Epithelial cell of prostate (primary cell): Measurements from ENCODE around the gene A2ML1.
A peak's percentile ranks its signal among the peaks of the same experiment; 100 is the strongest.
"Not testable (repeated sequence)": the region's sequence is repeated elsewhere in the genome, so short reads cannot be mapped to it uniquely, and the experiment has no call there.

ENCODE experiments used
- DNase-seq: peaks from one replicate; pipeline ENCODE4 v3.0.0-alpha.2; 2011; ENCODE audit warnings: low read depth, low spot score
- H3K27ac ChIP-seq: fragments of 450-650 bp; 2 replicates; pipeline ENCODE4 v1.5.1; 2017; ENCODE audit warnings: mild to moderate bottlenecking

The A2ML1 gene

DNA sequence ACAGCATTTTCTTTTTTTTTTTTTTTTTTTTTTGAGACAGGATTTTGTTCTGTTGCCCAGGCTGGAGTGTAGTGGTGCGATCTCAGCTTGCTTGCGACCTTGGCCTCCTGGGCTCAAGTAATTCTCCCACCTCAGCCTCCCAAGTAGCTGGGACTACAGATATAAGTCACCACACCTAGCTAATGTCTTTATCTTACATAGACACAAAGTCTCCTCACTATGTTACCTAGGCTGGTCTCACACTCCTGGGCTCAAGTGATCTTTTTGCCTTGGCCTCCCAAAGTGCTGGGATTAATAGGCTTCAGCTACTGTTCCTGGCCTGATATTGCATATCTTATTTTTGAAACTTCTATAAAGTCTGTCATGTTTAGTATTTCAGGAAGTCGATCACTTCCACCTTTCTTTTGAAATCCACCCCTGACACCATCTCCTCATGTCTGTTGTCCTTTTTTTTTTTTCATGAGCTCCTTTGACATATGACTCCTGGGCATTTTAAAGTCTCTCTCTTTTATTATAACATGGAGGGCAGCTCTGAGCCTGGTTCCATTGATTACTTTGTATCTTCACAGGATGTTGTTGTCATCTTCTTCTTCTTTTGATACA lies 5.9 kb upstream of the A2ML1 start:
- no peak for DNase-seq
- no peak overlapping the region for H3K27ac ChIP-seq

- peak overlapping the region; percentile 22 for H3K27ac ChIP-seq
- DNase-seq: no peak
Observed at GRCh38 chr12:8817856-8818255, 4.6 kb upstream of the A2ML1 start.

- peak overlapping the region; percentile 22 for H3K27ac ChIP-seq
- no peak for DNase-seq
Observed at GRCh38 chr12:8818526-8818925, 3.9 kb upstream of the A2ML1 start.

DNA sequence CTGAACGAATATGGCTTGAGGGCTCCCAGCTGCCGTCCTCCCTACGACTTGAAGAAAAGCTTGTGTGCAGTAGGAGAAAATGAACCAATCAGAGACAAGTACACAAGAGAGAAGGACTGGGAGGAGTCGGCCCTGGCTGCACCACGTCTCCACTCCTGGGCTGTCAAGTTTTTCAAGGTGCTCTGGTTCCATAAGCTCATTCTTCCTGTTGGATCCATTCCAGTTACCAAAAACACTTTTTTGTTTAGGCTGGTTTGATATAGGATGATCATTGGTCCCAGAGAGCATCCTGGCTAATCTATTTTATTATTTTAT lies 2.8 kb upstream of the A2ML1 start:
- peak; percentile 56 for DNase-seq
- peak overlapping the region; percentile 91 for H3K27ac ChIP-seq

DNA sequence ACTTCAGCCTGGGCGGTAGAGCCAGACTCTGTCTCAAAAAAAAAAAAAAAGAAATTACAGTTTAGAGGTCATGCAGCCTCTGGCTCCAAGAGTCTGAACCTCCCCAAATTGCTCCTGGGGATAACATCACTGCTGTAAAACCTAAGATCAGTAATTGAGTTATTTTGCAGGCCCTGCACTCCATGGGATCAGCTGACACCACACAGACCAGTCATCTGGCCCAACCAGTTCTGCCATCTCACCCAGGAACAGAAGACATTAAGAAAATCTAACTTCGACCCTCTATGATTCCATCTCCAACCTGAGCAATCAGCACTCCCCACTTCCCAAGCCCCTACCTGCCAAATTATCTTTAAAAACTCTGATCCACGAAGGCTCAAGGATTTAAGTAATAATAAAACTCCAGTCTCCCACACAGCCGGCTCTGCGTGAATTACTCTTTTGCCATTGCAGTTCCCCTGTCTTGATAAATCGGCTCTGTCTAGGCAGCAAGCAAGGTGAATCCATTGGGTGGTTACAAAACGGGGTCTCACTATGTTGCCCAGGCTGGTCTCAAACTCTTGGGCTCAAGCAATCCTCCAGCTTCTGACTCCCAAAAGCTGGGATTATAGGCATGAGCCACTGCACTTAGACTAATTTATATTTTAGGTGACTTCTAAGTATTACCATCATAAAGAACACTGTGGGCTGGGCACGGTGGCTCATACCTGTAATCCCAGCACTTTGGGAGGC lies 1.6 kb upstream of the A2ML1 start:
- not testable (repeated sequence) for DNase-seq
- H3K27ac ChIP-seq: peak overlapping the region; percentile 91

DNA sequence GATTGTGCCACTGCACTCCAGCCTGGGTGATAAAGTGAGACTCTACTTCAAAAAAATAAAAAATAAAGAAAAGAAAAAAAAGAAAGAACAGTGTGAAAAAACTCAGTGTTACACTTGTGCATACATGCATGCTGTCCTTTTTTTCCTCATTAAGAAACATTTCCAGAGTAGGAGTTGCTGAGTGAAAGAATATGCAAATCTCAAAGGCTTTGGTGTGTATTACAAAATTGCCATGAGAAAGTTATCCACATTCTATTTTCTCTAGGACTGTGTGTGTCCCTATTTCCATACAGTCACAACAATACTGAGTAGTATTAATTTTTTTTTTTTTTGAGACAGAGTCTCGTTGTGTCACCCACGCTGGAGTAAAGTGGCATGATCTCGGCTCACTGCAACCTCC lies 830 bp upstream of the A2ML1 start:
- DNase-seq: no peak
- peak overlapping the region; percentile 91 for H3K27ac ChIP-seq

- peak overlapping the region; percentile 91 for H3K27ac ChIP-seq
- DNase-seq: no peak
Observed at GRCh38 chr12:8823565-8824300, 1.3 kb downstream of the A2ML1 start.

GRCh38 chr12:8827551-8828256 lies 5.3 kb downstream of the A2ML1 start:
- H3K27ac ChIP-seq: peak overlapping the region; percentile 70
- peak; percentile 44 for DNase-seq

- no peak for DNase-seq
- peak overlapping the region; percentile 70 for H3K27ac ChIP-seq
Observed at GRCh38 chr12:8828257-8829124, 6.1 kb downstream of the A2ML1 start.

DNA sequence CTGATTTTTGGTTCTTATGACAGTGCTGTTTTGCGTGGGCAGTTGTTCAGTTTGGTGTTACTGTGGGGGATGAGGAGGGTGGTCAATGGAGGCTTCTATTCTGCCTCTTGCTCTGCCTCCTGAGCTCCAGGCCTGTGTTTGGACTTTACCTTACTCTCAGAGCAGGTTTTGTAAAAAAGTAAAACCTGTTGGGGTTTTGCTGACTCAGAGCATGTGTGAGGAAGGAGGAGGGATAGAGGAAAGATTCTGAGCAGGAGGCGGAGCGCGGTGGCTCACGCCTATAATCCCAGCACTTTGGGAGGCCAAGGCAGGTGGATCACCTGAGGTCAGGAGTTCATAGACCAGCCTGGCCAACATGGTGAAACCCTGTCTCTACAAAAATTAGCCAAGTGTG lies 6.7 kb downstream of the A2ML1 start:
- peak overlapping the region; percentile 70 for H3K27ac ChIP-seq
- no peak for DNase-seq

- no peak for DNase-seq
- H3K27ac ChIP-seq: peak overlapping the region; percentile 70
Observed at GRCh38 chr12:8829621-8830020, 7.2 kb downstream of the A2ML1 start.

- H3K27ac ChIP-seq: no peak overlapping the region
- DNase-seq: no peak
Observed at GRCh38 chr12:8831116-8831515, 8.7 kb downstream of the A2ML1 start.

DNA sequence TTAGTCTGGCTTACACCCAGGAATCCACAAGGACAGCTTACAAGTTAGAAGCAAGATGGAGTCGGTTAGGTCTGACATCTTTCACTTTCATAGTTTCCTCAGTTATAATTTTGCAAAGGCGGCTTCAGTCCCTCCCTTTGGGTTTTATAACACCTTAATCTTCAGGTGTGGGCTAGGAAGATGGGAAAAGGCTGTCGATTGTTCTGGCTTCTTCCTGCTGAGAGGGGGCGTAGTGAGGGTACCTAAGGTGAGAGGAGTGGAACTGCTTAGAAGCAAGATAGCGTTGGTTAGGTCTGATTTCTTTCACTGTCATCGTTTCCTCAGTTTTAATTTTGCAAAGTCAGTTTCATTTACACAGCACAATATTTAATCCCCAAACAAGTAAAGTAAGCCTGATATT lies 10.1 kb downstream of the A2ML1 start:
- no peak overlapping the region for H3K27ac ChIP-seq
- DNase-seq: no peak

GRCh38 chr12:8834230-8834629 lies 11.8 kb downstream of the A2ML1 start:
- DNase-seq: no peak

DNA sequence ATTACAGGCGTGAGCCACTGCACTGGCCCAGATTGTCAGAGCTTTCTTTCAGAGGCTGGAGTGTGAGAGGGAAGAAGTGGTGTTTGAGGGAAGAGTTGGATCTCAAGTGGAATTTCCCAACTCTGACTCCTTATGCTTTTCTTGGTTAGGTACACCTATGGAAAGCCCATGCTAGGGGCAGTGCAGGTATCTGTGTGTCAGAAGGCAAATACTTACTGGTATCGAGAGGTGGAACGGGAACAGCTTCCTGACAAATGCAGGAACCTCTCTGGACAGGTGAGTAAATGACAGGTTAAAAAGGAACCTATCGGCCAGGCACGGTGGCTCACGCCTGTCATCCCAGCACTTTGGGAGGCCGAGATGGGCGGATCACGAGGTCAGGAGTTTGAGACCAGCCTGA lies 14.9 kb downstream of the A2ML1 start:
- no peak for DNase-seq
- no peak overlapping the region for H3K27ac ChIP-seq

More at GRCh38 chr12:8834230-8834629, 11.8 kb downstream of the A2ML1 start:
- no peak overlapping the region for H3K27ac ChIP-seq

GRCh38 chr12:8840321-8840720 lies 17.9 kb downstream of the A2ML1 start:
- no peak overlapping the region for H3K27ac ChIP-seq
- DNase-seq: no peak

DNA sequence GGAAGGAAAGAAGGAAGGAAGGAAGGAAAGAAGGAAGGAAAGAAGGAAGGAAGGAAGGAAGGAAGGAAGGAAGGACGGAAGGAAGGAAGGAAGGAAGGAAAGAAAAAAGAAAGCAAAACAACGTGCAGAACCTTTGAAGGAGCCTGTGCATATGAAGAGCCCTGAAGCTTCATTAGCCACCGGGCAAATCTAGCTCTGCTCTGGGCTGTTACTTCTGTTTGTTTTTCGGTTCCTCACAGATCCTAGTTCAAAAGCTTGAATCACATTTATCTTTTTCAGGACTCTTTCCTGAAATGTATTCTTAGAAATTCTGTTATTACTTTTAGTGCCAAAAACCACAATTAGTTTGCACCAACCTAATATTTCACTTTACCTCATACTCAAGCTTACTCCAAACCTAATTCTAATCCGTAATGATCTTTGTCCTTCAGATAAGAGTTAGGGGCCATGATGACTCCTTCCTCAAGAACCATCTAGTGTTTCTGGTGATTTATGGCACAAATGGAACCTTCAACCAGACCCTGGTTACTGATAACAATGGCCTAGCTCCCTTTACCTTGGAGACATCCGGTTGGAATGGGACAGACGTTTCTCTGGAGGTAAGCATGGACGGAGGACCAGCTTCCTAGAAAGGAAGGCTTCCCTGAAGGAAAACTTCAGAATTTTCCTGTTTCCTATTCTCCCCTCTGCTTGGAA lies 18.7 kb downstream of the A2ML1 start:
- H3K27ac ChIP-seq: no peak overlapping the region
- no peak for DNase-seq

GRCh38 chr12:8841778-8842177 lies 19.4 kb downstream of the A2ML1 start:
- no peak for DNase-seq
- no peak overlapping the region for H3K27ac ChIP-seq

- no peak for DNase-seq
Observed at GRCh38 chr12:8844665-8845064, 22.2 kb downstream of the A2ML1 start.

More at GRCh38 chr12:8844665-8845064, 22.2 kb downstream of the A2ML1 start:
- H3K27ac ChIP-seq: no peak overlapping the region
